Tibial nerve (tissue), 4 donors: Measurements from ENCODE around the gene ULK1. TPM values are rescaled to one million over a fixed set of nuclear protein-coding genes. Genes with fewer than 3 reads are reported as not detected.
"Not testable (repeated sequence)": the region's sequence is repeated elsewhere in the genome, so short reads cannot be mapped to it uniquely, and the experiment has no call there.

ENCODE experiments used
- DNase-seq, 2 donors: peaks; one replicate each; pipeline ENCODE4 v3.0.0-alpha.2; 2019; ENCODE audit warnings: low spot score in 2 of 2
- H3K27ac ChIP-seq, 4 donors: fragments of 200-600 bp; sonication (generic) in 3 of 4; one replicate each; pipeline ENCODE4 v1.5.1; 2017 to 2019; ENCODE audit warnings: mild to moderate bottlenecking in 1 of 4
- H3K27me3 ChIP-seq, 2 donors: fragments of 200-600 bp; sonication (generic) in 1 of 2; one replicate each; pipeline versions ENCODE4 v1.5.1 to v1.6.0; 2017 to 2019
- H3K36me3 ChIP-seq, 3 donors: fragments of 200-600 bp; sonication (generic); one replicate each; pipeline ENCODE4 v1.5.1; 2018 to 2019
- H3K4me1 ChIP-seq, 4 donors: fragments of 200-600 bp; sonication (generic) in 3 of 4; one replicate each; pipeline ENCODE4 v1.5.1; 2017 to 2019
- H3K4me3 ChIP-seq, 4 donors: fragments of 200-600 bp; sonication (generic) in 3 of 4; one replicate each; pipeline ENCODE4 v1.5.1; 2017 to 2019; ENCODE audit warnings: mild to moderate bottlenecking in 1 of 4, moderate library complexity in 1 of 4
- H3K9me3 ChIP-seq, 4 donors: fragments of 200-600 bp; sonication (generic) in 3 of 4; one replicate each; pipeline ENCODE4 v1.5.1; 2017 to 2019
- CTCF ChIP-seq, 5 experiments: fragments of 200-600 bp in 3 of 5; fragments of 450-650 bp in 2 of 5; sonication (generic) in 3 of 5; IDR thresholded peaks; one replicate each; pipeline ENCODE4 v1.5.1; 2016 to 2019; ENCODE audit warnings: antibody characterized with exemption in 5 of 5, mild to moderate bottlenecking in 3 of 5, moderate library complexity in 2 of 5
- EP300 ChIP-seq, 2 donors: sonication (generic); formaldehyde crosslinking; IDR thresholded peaks; one replicate each; pipeline ENCODE4 v1.6.1; 2017; ENCODE audit warnings: antibody characterized with exemption in 2 of 2, mild to moderate bottlenecking in 1 of 2
- POLR2A ChIP-seq, 2 donors: fragments of 450-650 bp; IDR thresholded peaks; one replicate each; pipeline ENCODE4 v1.6.1; 2017; ENCODE audit warnings: antibody characterized with exemption in 2 of 2, mild to moderate bottlenecking in 2 of 2, moderate library complexity in 2 of 2
- WGBS, 2 donors: methylation state at CpG; one replicate each; pipeline ENCODE4 v1.1.5; 2018; 5-methylcytosine and 5-hydroxymethylcytosine counted together
- total RNA-seq, 4 donors: library from RNA; depleted of rRNA; stranded (reverse); fragments of >200 nt; gene quantifications; one replicate each; pipeline ENCODE4 v1.1.0, GENCODE V29; 2016

The ULK1 gene
- total RNA-seq, 4 donors from 2014 or later = 19.9 to 52.2 (median 38.0) TPM

GRCh38 chr12:131949431-131950181 is 55.2 kb downstream of the ULK1 start, which contains the start of gene EP400:
TSS of gene EP400 (plus strand) at chr12:131949942. CDS start at chr12:131960620, 10,678 bp downstream.
- H3K9me3 ChIP-seq = no peaks in the 10 kb centered on the region
- peaks cover 0 to 48% (median 23%) of the 10 kb centered on the region in 4 donors for H3K4me1 ChIP-seq
- DNase-seq = peak; percentile 96
- H3K27ac ChIP-seq = peak within 1 kb of the TSS; percentile 64 to 91 (median 86)
- WGBS, 2 donors = 2 to 18% methylated on average over 6 to 68 of the region's 97 CpGs
- H3K27me3 ChIP-seq = no peaks in the 10 kb centered on the region
- peak within 1 kb of the TSS; percentile 60 to 99 (median 91) for H3K4me3 ChIP-seq
- TF ChIP-seq CTCF (IDR thresholded peaks at IDR 0.05) (peak; percentile 46 to 90 (median 86)), EP300 (IDR thresholded peaks at IDR 0.05) (peak in 1 of 2 donors; percentile 59), POLR2A (IDR thresholded peaks at IDR 0.05) (peak in 1 of 2 donors; percentile 41)
- peaks cover 0 to 9% (median 0%) of the 10 kb centered on the region in 3 donors for H3K36me3 ChIP-seq

GRCh38 chr12:131950182-131950913 is 55.9 kb downstream of the ULK1 start:
- peak overlapping the region; percentile 64 to 91 (median 86) for H3K27ac ChIP-seq
- peak overlapping the region; percentile 60 to 99 (median 91) for H3K4me3 ChIP-seq
- no peak for TF ChIP-seq EP300 (IDR thresholded peaks at IDR 0.05)
- no peak for TF ChIP-seq POLR2A (IDR thresholded peaks at IDR 0.05)
- TF ChIP-seq CTCF (IDR thresholded peaks at IDR 0.05) = no peak
- H3K27me3 ChIP-seq = no peaks in the 10 kb centered on the region
- H3K9me3 ChIP-seq = no peaks in the 10 kb centered on the region
- H3K36me3 ChIP-seq = peaks cover 0 to 2% (median 0%) of the 10 kb centered on the region in 3 donors
- no peak for DNase-seq
- WGBS, 2 donors = 1 to 2% methylated on average over 27 to 35 of the region's 79 CpGs
- peaks cover 0 to 49% (median 23%) of the 10 kb centered on the region in 4 donors for H3K4me1 ChIP-seq

GRCh38 chr12:131953810-131954209 is 59.4 kb downstream of the ULK1 start:
- not testable (repeated sequence) for DNase-seq, H3K9me3 ChIP-seq, H3K27me3 ChIP-seq, H3K36me3 ChIP-seq, H3K27ac ChIP-seq, H3K4me3 ChIP-seq
- 95 to 96% methylated on average over 9 of the region's 9 CpGs for WGBS, 2 donors
- peaks cover 0 to 69% (median 27%) of the 10 kb centered on the region in 4 donors for H3K4me1 ChIP-seq

- not testable (repeated sequence) for H3K36me3 ChIP-seq, H3K27ac ChIP-seq
- 93 to 97% methylated on average over 13 of the region's 13 CpGs for WGBS, 2 donors
Measured at GRCh38 chr12:131954460-131954859, 60.0 kb downstream of the ULK1 start.

GRCh38 chr12:131959116-131959515 is 64.7 kb downstream of the ULK1 start:
- Histone ChIP-seq H3K9me3 (no peaks in the 10 kb centered on the region), H3K27ac (no peak overlapping the region), H3K4me3 (no peak overlapping the region), H3K4me1 (peaks cover 0 to 74% (median 6%) of the 10 kb centered on the region in 4 donors), H3K27me3 (no peaks in the 10 kb centered on the region), H3K36me3 (peaks cover 0 to 25% (median 0%) of the 10 kb centered on the region in 3 donors)
- WGBS, 2 donors = 83 to 85% methylated on average over 4 of the region's 4 CpGs
- DNase-seq = no peak
- no peak for TF ChIP-seq CTCF (IDR thresholded peaks at IDR 0.05)

More at GRCh38 chr12:131954460-131954859, 60.0 kb downstream of the ULK1 start:
- H3K4me1 ChIP-seq = peaks cover 0 to 69% (median 27%) of the 10 kb centered on the region in 4 donors
- DNase-seq, H3K27me3 ChIP-seq, H3K4me3 ChIP-seq, H3K9me3 ChIP-seq: not testable (repeated sequence)
